HG02943 (cell line): ENCODE results near the gene GPC5.

Source experiments
- ATAC-seq: cut with Tn5 transposase; IDR thresholded peaks from one replicate; pipeline ENCODE4 v1.9.1; 2021; ENCODE audit warnings: mild to moderate bottlenecking, low read depth, moderate library complexity; ENCODE audit not compliant: unreplicated experiment

Gene GPC5

DNA sequence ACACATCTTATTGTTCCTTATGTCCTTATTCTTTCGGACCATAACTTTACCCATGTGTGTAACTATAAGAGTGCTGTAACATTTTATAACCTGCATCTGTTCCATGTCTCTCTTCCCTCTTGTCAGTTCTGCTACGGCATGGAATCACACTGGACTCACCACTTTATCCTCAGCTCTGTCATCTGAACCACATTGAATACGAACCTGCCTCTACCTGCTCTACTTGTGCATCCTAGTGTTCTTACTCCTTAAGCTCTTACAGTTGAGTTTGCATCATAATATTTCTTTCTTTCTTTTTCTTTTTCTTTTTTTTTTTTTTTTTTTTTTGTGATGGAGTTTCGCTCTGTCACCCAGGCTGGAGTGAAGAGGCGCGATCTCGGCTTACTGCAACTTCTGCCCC is 180.9 kb downstream of the GPC5 start:
- no peak for ATAC-seq

DNA sequence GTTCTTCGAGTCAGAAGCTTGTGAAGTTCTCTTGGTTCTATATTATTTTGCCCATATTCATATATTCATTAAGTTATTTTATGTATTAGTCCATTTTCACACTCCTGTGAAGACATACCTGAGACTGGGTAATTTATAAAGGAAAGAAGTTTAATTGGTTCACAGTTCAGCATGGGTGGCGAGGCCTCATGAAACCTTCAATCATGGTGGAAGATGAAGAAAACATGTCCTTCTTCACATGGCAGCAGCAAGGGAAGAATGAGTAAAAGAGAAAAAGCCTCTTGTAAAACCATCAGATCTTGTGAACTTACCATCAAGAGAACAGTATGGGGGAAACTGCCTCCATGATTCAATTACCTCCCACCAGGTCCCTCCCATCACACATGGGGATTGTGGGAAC is 182.3 kb downstream of the GPC5 start:
- no peak for ATAC-seq

DNA sequence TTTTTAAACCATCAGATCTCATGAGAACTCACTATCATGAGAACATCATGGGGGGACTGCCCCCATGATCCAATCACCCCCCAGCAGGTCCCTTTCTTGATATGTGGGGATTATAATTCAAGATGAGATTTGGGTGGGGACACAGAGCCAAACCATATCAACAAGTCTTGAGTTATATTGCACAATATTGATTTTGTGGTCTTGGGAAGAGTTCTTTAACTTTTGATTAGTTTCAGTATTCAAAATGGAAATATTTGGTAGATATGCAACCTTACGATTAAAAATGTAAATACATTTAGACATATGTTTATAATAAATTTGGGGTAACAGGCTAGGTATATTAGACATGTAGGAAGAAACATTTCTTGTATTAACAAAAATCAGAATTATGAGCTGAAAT is 188.2 kb downstream of the GPC5 start:
- no peak for ATAC-seq

DNA sequence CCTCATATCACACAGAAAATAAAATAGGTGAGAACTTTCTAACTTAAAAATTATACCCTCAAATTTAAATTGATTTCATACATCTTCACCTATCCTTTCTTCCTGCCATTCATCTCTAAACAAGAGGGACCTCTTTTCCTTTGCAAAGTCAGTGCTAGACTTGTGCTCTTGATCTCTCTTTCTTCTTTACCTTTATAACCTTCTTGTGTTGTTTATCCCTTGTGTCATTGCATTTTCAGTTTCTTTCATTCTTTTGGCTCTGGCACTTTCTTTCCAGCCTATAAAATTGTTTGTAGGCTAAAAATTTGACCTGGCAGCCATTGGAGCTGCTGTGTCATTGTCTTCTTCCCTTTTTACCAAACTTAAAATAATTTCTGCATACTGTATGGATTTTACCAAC is 190.1 kb downstream of the GPC5 start:
- ATAC-seq: no peak

DNA sequence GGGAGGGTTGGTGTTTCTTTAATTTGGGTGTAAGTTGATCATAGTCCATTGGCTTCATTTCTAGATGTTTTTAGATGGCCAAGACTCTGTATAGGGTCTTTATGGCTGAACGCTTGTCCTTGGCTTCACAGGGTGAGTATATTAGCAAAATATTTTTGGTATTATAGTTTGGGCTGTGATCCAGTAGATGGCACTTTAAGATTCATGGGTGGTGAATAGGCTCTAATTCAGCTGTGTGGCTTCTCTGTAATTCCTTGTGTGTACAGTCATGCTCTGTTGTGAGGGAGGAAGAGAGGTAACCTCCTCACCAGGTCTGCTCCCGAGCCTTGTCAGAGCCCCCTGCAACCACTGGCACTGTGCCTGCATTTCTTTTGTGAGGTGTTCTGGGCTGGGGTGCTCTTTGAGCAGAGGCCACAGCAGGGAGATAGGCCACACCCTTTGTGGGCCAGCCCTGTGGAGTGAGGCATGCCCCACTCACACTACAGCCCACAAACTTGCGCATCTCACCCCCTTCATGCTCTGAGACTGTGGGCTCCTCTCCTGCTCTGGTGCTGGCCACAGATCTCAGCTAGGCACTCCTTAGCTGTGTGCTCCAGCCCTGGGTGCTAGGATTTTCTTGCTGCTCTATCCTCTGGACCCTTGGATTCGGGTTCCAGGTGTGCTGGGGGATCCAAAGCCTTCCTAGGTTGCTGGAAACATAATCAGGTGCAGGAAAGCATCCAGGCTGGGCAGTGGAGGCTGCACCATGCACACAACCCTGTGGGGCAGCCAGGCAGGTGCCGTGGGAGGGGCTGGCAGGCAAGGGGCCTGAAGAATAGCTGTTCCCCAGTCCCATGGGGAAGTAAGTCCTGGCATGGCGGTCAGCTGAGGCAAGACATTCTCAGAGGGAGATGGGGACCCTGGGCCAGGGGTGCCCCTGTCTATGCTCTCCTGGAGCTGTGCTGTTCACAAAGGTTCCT is 193.9 kb downstream of the GPC5 start:
- no peak for ATAC-seq

DNA sequence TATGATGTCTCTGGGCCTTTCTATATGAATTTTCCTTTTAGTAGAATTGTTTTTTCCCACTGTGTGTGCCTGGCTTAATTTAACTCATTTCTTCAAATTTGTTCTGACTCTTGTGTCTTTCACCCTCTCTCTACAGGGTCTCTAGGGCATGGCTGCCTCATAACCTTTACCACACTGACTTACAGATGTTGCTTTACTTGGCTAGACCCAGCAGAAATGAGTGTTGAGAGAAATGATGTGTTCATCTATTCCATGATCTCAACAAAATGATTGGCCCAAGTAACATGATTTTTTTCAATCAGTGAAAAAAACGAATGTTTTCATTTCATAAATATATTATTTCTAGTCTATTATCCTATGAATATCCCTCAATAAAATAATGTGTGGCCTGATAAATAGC is 195.0 kb downstream of the GPC5 start:
- no peak for ATAC-seq

DNA sequence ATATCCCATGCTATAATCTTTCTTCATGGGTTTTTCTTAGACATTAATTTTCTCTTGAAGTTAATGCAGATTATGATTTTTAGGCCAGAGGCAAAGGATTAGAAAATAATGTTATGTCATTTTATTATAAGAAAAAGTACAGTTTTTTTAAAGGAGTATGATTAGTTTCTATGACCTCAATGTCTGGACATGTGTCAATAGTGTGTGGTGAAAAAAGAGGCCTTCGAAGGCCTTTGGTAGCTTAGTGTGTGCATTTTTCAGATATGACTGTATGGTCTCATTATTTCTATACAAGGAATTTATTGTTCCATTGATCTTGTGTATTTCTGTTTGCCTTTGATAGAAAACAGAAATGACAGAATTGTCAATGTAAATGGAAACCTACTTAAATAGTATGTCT is 195.6 kb downstream of the GPC5 start:
- ATAC-seq: no peak

DNA sequence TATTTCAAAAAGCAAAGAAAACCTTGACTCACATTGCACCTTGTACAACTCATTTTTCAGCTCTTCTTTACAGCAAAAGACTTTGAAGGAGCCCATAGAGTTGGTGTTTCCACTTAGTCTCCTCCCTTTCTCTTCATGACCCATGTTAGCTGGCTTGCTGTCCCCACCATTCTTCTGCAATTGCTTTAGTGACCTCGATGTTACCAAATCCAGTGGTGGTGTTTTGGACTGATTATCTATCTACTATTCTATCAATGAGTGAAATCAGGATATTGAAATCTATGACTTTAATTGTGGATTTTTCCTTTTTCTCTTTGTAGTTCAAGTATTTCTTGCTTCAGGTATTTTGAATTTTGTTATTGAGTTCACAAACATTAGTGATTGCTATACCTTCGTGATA is 197.3 kb downstream of the GPC5 start:
- ATAC-seq: no peak

DNA sequence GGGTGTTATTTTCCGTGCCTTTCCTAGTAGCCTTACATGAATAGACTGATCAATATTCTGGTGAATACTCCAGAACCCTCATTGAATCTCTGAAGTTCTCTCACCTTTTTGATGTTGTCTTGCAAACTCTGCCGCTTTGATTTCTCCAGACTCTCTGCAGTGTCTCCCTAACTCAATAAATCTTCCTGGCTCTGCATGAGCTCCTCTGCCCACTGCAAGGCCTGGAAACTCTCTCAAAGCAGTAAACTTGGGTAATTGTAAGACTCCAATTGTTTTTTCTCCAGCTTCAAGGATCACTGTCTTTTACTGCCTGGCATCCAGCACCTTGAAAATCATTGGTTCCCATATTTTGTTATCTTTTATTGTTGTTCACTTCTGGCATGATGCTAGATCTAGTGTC is 198.4 kb downstream of the GPC5 start:
- no peak for ATAC-seq

DNA sequence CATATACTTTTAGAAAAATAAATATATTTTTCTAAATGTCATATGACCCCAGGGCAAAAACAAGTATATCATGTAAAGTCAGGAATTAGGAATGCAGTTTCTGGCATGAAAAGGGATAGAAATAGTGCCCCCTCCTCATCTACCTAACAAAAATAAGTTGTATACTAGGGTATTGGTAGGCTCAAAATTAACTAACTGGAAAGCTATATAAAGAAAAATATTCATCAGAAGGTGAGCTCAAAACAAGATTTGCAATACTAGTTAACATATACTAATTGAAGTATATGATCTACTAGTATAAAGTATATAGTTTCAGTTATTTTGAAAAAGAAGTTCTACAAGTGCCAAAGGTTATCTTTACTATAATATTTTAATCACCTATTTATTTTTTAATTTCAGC is 200.2 kb downstream of the GPC5 start:
- ATAC-seq: no peak

DNA sequence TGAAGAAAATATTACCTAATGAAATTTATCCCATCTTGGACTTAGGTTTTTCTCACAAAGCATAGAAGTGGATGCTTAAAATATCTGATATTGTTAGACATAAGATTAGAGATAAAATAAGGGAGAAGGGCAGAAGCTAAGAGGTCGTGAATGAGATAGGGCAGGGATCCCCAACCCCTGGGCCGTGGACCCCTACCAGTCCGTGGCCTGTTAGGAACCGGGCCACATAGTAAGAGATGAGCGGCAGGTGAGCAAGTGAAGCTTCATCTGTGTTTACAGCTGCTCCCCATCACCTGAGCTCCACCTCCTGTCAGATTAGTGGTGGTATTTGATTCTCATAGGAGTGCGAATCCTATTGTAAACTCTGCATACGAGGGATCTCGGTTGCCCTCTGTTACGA is 202.9 kb downstream of the GPC5 start:
- no peak for ATAC-seq

DNA sequence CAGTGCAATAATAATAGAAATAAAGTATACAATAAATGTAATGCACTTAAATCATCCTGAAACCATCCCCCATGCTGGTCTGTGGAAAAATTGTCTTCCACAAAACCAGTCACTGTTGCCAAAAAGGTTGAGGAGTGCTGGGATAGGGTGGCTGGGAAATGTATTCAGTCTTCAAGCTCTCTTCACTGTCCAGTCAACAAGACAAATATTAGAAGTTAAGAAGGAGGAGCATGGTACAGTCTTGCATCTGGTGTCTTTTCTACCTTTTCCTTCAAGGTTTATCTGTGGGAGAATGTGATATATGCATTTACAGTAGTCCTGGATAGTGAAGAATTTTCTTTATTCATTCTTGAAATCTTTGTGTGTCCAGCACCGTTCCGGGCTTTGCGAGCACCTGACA is 203.4 kb downstream of the GPC5 start:
- ATAC-seq: no peak

DNA sequence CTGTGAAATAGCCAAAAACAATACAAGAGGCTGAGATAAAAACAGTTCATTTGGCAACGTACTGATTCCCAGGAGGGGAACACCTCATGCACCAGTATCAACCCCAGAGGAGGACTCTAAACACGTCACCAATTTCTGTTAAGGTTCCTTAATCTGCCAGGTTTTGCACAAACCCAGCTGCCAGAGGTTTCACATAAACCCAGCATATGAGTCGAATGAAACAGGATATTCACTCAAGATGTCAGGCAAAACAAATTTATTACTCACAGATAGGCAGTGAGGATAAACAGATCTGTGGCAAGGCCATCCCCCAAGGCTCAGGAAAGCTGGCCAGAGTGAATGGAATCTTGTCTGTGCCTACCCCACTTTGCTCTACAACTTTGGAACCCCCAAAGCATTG is 210.9 kb downstream of the GPC5 start:
- ATAC-seq: no peak

DNA sequence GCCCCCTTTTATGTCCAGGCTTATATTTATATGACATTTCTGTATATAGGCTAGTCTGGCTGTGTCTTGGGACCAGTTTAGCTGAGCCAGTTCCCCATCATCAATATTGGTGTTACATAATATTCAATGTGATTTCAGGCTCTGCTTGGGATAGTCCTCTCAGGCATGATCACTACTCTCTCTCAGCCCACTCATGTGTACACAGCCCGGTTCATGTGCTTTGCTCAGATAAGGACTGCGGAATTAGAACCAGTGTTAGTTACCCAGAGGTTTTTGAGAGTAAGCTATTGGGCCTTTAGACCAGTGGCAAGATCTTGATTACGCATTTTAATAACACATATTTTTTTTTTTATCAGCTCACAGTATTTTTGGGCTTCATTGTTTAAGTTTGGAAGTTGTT is 219.9 kb downstream of the GPC5 start:
- ATAC-seq: no peak

DNA sequence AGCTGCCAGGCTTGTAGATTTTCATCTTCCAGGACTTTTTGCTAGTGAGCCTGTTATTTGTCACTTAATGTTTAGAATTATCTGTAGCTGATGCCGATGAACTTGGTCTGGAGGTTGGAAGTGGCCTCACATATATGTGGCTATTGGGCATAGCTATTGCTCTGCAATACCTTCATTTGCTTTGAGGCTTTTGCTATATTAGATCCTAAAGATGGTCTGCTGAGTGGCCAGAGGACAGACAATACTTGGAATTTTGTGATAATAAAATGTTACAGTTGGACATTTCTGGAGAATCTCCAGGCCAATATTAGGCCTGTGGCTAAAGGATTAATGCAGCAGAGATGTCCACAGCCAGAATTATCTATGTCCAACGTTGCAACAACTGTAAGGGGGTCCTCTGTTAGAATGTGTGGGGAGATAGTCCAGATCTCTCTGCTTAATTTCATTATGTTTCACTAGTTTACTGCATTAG is 222.3 kb downstream of the GPC5 start:
- no peak for ATAC-seq

DNA sequence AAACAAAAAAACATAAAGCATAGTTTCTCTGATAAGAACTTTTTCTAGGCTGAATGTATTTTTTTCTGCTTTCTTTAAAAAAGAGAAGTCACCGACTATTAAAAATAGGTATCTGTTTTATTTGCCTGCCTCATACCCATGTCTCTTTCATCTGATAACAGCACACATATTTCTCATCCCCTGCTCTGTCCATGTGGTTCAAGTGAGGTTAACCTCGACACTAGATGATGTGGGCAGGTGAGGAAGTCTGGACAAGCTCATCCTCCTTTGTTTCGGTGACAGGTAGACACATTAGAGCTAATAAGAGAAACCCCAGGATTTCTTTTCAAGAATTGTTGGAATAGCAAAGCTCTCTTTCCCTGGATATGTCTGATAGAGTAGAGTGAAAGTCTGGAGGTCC is 222.7 kb downstream of the GPC5 start:
- no peak for ATAC-seq

DNA sequence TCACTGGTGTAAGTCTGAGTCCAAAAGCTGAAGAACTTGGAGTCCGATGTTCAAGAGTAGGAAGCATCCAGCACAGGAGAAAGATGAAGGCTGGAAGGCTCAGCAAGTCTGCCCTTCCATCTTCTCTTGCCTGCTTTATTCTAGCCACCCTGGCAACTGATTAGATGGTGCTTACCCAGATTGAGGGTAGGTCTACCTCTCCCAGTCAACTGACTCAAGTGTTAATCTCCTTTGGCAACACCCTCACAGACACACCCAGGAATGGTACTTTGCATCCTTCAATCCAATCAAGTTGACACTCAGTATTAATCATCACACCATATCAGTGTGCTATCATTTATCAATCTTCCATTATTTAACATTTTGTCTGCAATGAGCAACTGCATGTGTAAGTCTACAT is 223.5 kb downstream of the GPC5 start:
- ATAC-seq: no peak

DNA sequence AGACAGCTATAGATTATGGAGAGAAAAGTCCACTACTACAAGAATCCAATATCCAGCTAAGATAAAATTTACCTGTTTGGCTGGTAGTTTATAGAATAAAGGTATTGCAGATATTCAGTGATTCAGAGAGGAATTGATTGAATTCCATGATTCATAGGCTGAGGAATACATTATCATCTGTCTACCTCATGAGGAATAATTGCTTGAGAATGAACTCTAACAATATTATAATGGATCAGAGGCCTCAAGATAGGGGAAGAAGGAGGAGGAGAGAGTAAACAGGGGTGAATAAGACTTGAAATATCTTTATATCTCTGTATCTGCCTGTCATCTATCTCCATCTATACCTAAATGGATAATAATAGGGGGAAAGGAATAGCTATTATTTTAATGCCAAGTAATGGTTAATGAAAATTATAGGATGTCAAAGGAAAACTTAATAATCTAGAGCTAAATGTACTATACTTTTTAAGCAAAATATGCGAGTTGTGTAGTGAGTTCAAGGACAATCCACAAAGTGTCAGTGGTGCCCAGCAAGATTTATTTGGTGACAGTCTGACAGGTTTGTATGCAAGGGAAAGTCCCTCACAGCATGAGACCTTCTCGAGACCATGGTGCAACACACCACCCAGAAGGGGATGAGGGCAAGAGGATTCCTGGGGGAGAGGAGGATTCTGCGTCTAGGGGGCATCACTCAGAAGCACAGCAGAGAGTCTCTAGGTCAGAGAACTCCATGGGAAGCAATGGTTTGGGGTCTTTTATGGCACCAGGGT is 224.5 kb downstream of the GPC5 start:
- ATAC-seq: no peak

DNA sequence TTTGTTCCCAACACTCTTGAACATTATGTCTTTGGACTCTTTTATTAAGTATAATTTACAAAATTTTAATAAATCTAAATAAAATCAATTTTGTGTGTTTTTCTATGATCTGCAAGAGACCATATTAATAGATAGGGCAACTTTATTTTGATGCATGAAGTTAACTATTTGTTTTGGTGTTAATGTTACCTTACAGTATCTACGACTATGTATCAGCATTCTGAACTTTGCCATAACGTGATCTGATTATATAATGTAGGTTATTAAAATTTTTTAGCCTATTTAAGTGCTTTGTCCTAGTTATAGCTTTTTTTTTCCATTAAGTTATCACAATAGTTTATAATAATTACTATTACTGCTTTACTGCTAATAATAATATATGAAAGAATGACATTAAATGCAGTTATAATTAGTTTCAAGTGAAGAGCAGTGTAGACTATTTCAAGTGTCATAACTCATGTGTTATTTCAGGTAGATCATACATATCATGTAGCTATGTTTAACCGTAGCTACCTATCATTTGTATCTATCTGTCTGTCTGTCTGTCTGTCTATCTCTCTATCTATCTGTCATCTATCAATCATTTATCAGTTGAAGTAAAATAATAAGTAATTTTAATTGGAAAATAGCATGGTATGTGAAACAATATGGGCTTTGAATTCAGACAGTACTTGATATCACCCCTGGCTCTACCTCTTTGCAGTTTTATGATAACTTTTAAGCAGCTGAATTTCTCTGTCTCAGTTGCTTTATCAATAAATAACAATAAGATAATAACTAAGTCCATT is 229.7 kb downstream of the GPC5 start:
- ATAC-seq: no peak

DNA sequence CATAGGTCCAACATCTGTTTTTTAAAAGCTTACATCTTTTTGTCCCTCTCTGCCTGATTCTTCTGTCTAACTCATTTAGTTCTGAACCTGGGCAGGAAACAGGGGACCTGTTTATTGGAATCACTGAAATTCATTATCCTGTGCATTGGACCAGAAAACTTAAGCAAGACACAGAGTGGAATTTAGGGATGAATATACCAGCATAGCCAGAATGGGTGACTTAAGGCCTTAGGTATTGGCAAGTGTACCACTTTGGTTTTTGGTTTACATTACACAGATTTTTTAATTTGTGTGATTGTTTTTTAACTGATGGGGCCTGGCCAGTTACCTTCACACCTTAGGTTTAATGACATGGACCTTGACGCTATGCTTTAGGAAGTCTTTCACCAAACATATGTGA is 232.5 kb downstream of the GPC5 start:
- no peak for ATAC-seq

DNA sequence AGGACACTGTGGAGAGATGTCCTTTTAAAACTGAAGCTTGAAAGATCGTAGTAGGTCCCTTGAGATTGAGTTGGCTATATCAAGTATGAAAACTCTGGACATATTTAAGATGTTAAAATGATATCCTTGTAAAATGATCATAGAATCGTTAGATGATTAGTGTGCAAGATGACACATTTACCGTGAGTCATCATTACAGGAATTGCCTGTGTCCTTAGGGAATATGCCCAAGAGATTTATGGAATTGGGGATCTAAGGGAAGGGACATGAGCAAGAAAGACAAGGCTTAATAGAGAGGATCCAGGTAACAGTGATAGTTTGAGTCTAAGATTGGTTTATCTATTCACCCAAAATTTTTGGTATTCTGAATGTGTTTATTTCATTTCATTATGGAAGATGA is 233.7 kb downstream of the GPC5 start:
- no peak for ATAC-seq
